AG09319 (cell line): ENCODE measurements around the gene TXN2.

Experiments
- DNase-seq: peaks from one replicate; pipeline ENCODE4 v3.0.0-alpha.2; 2010; ENCODE audit warnings: low read depth; ENCODE audit errors: extremely low read depth
- TF ChIP-seq, protein P1 (sequence below): IDR thresholded peaks from 2 replicates; pipeline ENCODE4 v1.5.1; 2011; ENCODE audit warnings: low read depth, mild to moderate bottlenecking, inconsistent platforms, low read length, moderate library complexity

Gene TXN2

GRCh38 chr22:36419912-36420882, 61.2 kb downstream of the TXN2 start:
- no peak for DNase-seq
- TF ChIP-seq, protein P1, sequence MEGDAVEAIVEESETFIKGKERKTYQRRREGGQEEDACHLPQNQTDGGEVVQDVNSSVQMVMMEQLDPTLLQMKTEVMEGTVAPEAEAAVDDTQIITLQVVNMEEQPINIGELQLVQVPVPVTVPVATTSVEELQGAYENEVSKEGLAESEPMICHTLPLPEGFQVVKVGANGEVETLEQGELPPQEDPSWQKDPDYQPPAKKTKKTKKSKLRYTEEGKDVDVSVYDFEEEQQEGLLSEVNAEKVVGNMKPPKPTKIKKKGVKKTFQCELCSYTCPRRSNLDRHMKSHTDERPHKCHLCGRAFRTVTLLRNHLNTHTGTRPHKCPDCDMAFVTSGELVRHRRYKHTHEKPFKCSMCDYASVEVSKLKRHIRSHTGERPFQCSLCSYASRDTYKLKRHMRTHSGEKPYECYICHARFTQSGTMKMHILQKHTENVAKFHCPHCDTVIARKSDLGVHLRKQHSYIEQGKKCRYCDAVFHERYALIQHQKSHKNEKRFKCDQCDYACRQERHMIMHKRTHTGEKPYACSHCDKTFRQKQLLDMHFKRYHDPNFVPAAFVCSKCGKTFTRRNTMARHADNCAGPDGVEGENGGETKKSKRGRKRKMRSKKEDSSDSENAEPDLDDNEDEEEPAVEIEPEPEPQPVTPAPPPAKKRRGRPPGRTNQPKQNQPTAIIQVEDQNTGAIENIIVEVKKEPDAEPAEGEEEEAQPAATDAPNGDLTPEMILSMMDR, result no peak

DNA sequence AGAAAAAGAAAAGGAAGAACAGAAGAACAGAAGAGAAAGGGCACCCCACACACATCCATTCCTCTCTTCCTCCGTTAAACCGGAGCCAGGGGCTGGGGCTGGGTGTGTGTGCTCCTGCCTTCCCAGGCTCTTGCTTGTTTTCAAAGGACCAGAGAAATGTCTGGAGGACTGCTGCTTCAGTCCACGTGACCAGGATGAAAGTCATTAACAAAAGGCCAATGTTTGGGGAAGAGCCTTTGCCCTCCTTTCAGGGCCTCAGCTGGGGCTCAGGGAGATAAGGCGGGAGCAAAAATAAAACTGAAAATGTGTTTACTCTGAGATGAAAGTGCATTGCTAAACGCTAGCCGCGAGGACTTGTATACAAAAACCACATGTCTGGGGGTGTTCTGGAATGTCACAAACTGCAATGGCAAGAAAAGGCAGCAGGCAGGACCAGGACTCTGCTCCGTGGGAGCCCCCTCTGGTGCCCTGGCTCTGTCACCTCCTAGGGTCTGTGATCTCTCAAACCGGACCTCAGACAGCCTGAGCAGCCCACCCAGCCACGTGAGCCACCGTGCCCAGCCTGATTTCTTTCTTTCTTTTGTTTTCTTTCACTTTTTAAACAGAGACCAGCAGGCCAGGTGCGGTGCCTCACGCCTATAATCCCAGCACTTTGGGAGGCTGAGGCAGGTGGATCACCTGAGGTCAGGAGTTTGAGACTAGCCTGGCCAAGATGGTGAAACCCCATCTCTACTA, 62.1 kb downstream of the TXN2 start:
- DNase-seq, result peak; percentile 74
- TF ChIP-seq, protein P1, result no peak

GRCh38 chr22:36417281-36417686, 64.2 kb downstream of the TXN2 start:
- no peak for DNase-seq
- TF ChIP-seq, protein P1, result no peak
